Heart right ventricle (tissue), 16 donors: Measurements from ENCODE around the gene CDK2AP2. TPM values are rescaled to one million over a fixed set of nuclear protein-coding genes. Genes with fewer than 3 reads are reported as not detected.
A peak's percentile ranks its signal among the peaks of the same experiment; 100 is the strongest.
"Not testable (repeated sequence)": the region's sequence is repeated elsewhere in the genome, so short reads cannot be mapped to it uniquely, and the experiment has no call there.

ENCODE experiments used
- ATAC-seq, 8 donors: fragments of 200-7000 bp; cut with Tn5 transposase; one replicate each; pipeline ENCODE4 v1.9.1; 2020; ENCODE audit warnings: mild to moderate bottlenecking in 8 of 8, moderate library complexity in 8 of 8, moderate number of reproducible peaks in 1 of 8
- DNase-seq, 2 donors: peaks; one replicate each; pipeline ENCODE4 v3.0.0-alpha.2; 2020
- H3K27ac ChIP-seq, 10 donors: fragments of 200-600 bp; sonication (generic) in 2 of 10; one replicate each; pipeline versions ENCODE4 v1.5.0 to v1.8.0; 2020 to 2022; ENCODE audit warnings: mild to moderate bottlenecking in 3 of 10
- H3K27me3 ChIP-seq, 7 donors: fragments of 200-600 bp; one replicate each; pipeline ENCODE4 v1.8.0; 2021 to 2022; ENCODE audit warnings: mild to moderate bottlenecking in 2 of 7
- H3K36me3 ChIP-seq, 9 donors: fragments of 200-600 bp; sonication (generic) in 1 of 9; one replicate each; pipeline versions ENCODE4 v1.5.0 to v1.8.0; 2020 to 2022; ENCODE audit warnings: mild to moderate bottlenecking in 2 of 9
- H3K4me1 ChIP-seq, 9 donors: fragments of 200-600 bp; sonication (generic) in 1 of 9; one replicate each; pipeline versions ENCODE4 v1.5.0 to v1.8.0; 2020 to 2022; ENCODE audit warnings: mild to moderate bottlenecking in 4 of 9
- H3K4me3 ChIP-seq, 10 donors: fragments of 200-600 bp; sonication (generic) in 2 of 10; one replicate each; pipeline versions ENCODE4 v1.5.0 to v1.8.0; 2020 to 2022; ENCODE audit warnings: mild to moderate bottlenecking in 7 of 10, moderate library complexity in 2 of 10
- H3K9me3 ChIP-seq, 11 donors: fragments of 200-600 bp in 10 of 11; sonication (generic) in 2 of 11; one replicate each; pipeline versions ENCODE4 v1.5.0 to v1.8.0; 2013 to 2022; ENCODE audit warnings: mild to moderate bottlenecking in 2 of 11, control low read depth in 1 of 11, moderate library complexity in 1 of 11
- WGBS, 2 donors: extraction: QIAGEN DNeasy Blood & Tissue Kit; methylation state at CpG; one replicate each; pipeline ENCODE4 v1.1.7; 2013; ENCODE audit warnings: inconsistent platforms in 1 of 2; 5-methylcytosine and 5-hydroxymethylcytosine counted together
- intact Hi-C, 10 donors: fragments of 100-400 bp; cut with DNase I; formaldehyde crosslinking; loops; one replicate each; pipeline versions ENCODE4 v1.11.1 to v1.14.2; 2022
- polyA plus RNA-seq, 2 donors: library from polyadenylated mRNA; stranded (reverse); fragments of 200-250 nt; gene quantifications; one replicate each; pipeline ENCODE4 v1.2.3, GENCODE V29; 2013
- total RNA-seq, 10 donors: library from RNA; stranded (reverse); fragmentation: NEBNext Ultra II Directional in 3 of 10; extraction: Animal tissue kit (Norgen Biotek cat#: 25700) in 3 of 10; gene quantifications; one replicate each; pipeline versions ENCODE4 v1.2.1 to v1.2.4, GENCODE V29; 2021 to 2023
- TF ChIP-seq, protein P1 (sequence below), 9 donors: fragments of 200-600 bp; sonication (generic) in 2 of 9; IDR thresholded peaks; one replicate each; pipeline versions ENCODE4 v1.5.0 to v1.8.0; 2021 to 2022; ENCODE audit warnings: antibody characterized with exemption in 9 of 9, mild to moderate bottlenecking in 5 of 9, moderate library complexity in 1 of 9
- donor health status: Arrhythmogenic right ventricular cardiomyopathy.
- donor health status: ischemic (EF 13 %, LVEDD 7.1; RV severe dilation, severe dysfunction).
- donor health status: healthy with polysubstance abuse.
- donor health status: DM: no; HTN: yes; CAD: no.
- donor health status: DM: no; HTN: no; CAD: no.
- donor health status: ischemic (EF 25% LVEDD 6.9; RV normal size, moderate dysfunction).
- donor health status: ischemic (EF 25% LVEDD 5.7; RV mildly dilated, moderate dysfunction).
- donor health status: healthy.
- donor health status: DM: yes; HTN: yes; CAD: no.
- donor health status: Ischemic cardiomyopathy.
- donor health status: ischemic (EF 35%, LVEDD 5.7; RV mildly dilated, moderate dysfunction).
- donor health status: nonischemic (EF 11% LVEDD 7.7; RV severe dilation, severe dysfunction).
- donor health status: DM: yes; HTN: yes; CAD: no.
- donor health status: PGD.
- donor health status: ischemic (EF 29% LVEDD 5.4; RV normal size, mild dysfunction).
- donor health status: nonischemic (EF 23%, LVEDD 6.1; RV moderate dilation, normal function).

The CDK2AP2 gene
- total and polyA plus RNA-seq, 12 donors, result 29.3 to 602 (median 57.2) TPM

GRCh38 chr11:67516806-67517205, 8.8 kb upstream of the CDK2AP2 start:
- no peaks in the 10 kb centered on the region for H3K4me1 ChIP-seq
- no peaks in the 10 kb centered on the region for H3K36me3 ChIP-seq
- TF ChIP-seq, protein P1, sequence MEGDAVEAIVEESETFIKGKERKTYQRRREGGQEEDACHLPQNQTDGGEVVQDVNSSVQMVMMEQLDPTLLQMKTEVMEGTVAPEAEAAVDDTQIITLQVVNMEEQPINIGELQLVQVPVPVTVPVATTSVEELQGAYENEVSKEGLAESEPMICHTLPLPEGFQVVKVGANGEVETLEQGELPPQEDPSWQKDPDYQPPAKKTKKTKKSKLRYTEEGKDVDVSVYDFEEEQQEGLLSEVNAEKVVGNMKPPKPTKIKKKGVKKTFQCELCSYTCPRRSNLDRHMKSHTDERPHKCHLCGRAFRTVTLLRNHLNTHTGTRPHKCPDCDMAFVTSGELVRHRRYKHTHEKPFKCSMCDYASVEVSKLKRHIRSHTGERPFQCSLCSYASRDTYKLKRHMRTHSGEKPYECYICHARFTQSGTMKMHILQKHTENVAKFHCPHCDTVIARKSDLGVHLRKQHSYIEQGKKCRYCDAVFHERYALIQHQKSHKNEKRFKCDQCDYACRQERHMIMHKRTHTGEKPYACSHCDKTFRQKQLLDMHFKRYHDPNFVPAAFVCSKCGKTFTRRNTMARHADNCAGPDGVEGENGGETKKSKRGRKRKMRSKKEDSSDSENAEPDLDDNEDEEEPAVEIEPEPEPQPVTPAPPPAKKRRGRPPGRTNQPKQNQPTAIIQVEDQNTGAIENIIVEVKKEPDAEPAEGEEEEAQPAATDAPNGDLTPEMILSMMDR (IDR thresholded peaks at IDR 0.05), result no peak
- peaks cover 0 to 15% (median 0%) of the 10 kb centered on the region in 7 donors for H3K27me3 ChIP-seq
- no peak overlapping the region for H3K27ac ChIP-seq
- no peaks in the 10 kb centered on the region for H3K9me3 ChIP-seq
- WGBS, 2 donors, result 92% methylated on average over 9 of the region's 9 CpGs
- intact Hi-C loops, result no loop called here
- no peak overlapping the region for H3K4me3 ChIP-seq
- DNase-seq (no peak), ATAC-seq (no peak)

GRCh38 chr11:67514116-67514515, 6.2 kb upstream of the CDK2AP2 start:
- Histone ChIP-seq H3K27me3 (peaks cover 0 to 15% (median 0%) of the 10 kb centered on the region in 7 donors), H3K9me3 (no peaks in the 10 kb centered on the region), H3K4me1 (peaks cover 0 to 2% (median under 1%) of the 10 kb centered on the region in 9 donors), H3K27ac (no peak overlapping the region), H3K4me3 (no peak overlapping the region), H3K36me3 (no peaks in the 10 kb centered on the region)
- DNase-seq (no peak), ATAC-seq (no peak)
- TF ChIP-seq, protein P1 (IDR thresholded peaks at IDR 0.05), result no peak
- WGBS, 2 donors, result 79 to 83% methylated on average over 7 of the region's 7 CpGs
- intact Hi-C loops, result no loop called here

- H3K4me1 ChIP-seq, result peaks cover 5 to 20% (median 14%) of the 10 kb centered on the region in 9 donors
- 90 to 92% methylated on average over 4 of the region's 4 CpGs for WGBS, 2 donors
- H3K27ac ChIP-seq, H3K36me3 ChIP-seq, H3K9me3 ChIP-seq, H3K4me3 ChIP-seq, DNase-seq, intact Hi-C loops, ATAC-seq: not testable (repeated sequence)
- peaks cover 0 to 15% (median 0%) of the 10 kb centered on the region in 7 donors for H3K27me3 ChIP-seq
Observed at GRCh38 chr11:67511558-67511957, 3.6 kb upstream of the CDK2AP2 start.

DNA sequence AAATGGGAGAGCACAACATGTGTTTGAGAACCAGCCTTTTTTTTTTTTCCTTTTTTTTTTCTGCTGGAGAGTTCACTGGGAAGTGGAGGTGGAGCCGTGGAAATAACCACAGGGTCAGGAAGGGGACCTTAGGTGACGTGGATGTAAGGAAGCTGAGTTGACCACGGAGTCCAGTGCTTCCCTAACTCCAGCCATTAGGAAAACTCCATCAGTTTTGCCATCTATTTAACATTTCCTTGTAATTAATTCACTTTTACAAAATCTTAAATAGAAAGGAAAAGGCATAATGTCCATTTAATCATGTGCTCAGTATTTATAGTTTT, 2.0 kb upstream of the CDK2AP2 start:
- Histone ChIP-seq H3K27me3 (peaks cover 0 to 15% (median 0%) of the 10 kb centered on the region in 7 donors), H3K36me3 (peaks cover 0 to 9% (median 0%) of the 10 kb centered on the region in 9 donors), H3K4me1 (peaks cover 11 to 33% (median 28%) of the 10 kb centered on the region in 9 donors), H3K9me3 (no peaks in the 10 kb centered on the region), H3K4me3 (no peak overlapping the region), H3K27ac (no peak overlapping the region)
- WGBS, 2 donors, result 48 to 54% methylated on average over 3 of the region's 3 CpGs
- no peak for ATAC-seq
- TF ChIP-seq, protein P1 (IDR thresholded peaks at IDR 0.05), result no peak
- intact Hi-C loops, result no loop called here
- DNase-seq, result no peak

DNA sequence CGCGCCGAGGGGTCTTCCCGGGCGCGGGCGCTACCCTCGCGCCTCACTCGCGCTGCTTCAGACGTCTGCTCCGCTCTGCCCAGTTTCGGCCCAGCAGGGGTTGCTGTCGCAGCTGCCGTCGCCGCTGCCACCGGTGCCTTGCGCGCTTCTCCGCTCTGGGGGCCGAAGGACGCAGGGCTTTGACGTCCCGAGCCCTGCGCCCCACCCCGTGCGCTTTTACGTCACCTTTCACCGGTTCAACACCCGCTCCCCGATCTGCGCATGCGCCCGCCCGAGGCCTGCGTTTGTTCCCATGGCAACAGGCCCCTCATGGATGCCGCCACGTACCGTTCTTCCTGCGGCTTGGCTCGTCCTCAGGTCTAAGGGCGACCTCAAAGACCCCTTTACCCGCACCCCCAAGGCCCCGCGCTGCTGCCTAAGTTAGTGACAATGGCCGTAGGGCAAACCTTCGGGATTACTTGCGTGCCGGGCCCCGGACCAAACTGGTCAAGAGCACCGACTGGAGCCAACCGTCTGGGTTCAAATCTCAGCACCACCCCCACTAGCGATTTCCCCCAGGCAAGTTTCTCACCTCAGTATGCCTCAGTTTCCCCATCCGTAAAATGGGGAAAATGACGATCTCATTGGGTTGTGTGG, 642 bp upstream of the CDK2AP2 start:
- Histone ChIP-seq H3K4me3 (peak overlapping the region; percentile 45 to 97 (median 78)), H3K27ac (peak overlapping the region; percentile 96 to 100 (median 98)), H3K9me3 (no peaks in the 10 kb centered on the region), H3K4me1 (peaks cover 16 to 42% (median 35%) of the 10 kb centered on the region in 9 donors), H3K27me3 (peaks cover 0 to 9% (median 0%) of the 10 kb centered on the region in 7 donors), H3K36me3 (peaks cover 0 to 9% (median 0%) of the 10 kb centered on the region in 9 donors)
- peak; percentile 54 to 73 (median 68) for ATAC-seq
- DNase-seq, result peak; percentile 99
- TF ChIP-seq, protein P1 (IDR thresholded peaks at IDR 0.05), result no peak
- intact Hi-C loops, result loop anchor here in 7 of 10 donors (1.0 to 10.0 kb wide), 10 partner anchors 39 to 156 kb away; partner anchors contain the start of genes PPP1CA (in 4 of the 7), TBC1D10C (in 4 of the 7), POLD4 (in 3 of the 7) and GSTP1 (in 2 of the 7)
- WGBS, 2 donors, result 1% methylated on average over 57 of the region's 57 CpGs
